PC-3 (cell line): ENCODE data around the gene ZNF438. TPM values are rescaled to one million over a fixed set of nuclear protein-coding genes. Genes with fewer than 3 reads are reported as not detected.

Experiments
- ATAC-seq: fragments of 200-7000 bp; cut with Tn5 transposase; 2 replicates; pipeline ENCODE4 v1.9.1; 2020; ENCODE audit warnings: mild to moderate bottlenecking, moderate library complexity
- BruUV-seq: library from RNA; stranded (reverse); fragments of 400-500 nt; replicated peaks from 2 replicates; lab custom pipeline; 2021; lab: Mats Ljungman, UMichigan
- CTCF ChIA-PET: fragments of 300-600 bp; sonication (Branson Sonifier 250); formaldehyde crosslinking; loops from one replicate; lab custom pipeline; 2022; ENCODE audit warnings: antibody characterized with exemption; lab: Charles Lee
- POLR2A ChIA-PET: fragments of 300-600 bp; sonication (Branson Sonifier 250); formaldehyde crosslinking; loops from one replicate; lab custom pipeline; 2022; ENCODE audit warnings: antibody characterized with exemption; ENCODE audit not compliant: unreplicated experiment; lab: Charles Lee
- DNase-seq: peaks from one replicate; pipeline ENCODE4 v3.0.0-alpha.2; 2015
- H2AFZ ChIP-seq: fragments of 300-600 bp; sonication (generic); 2 replicates; pipeline ENCODE4 v1.6.0; 2016; ENCODE audit warnings: antibody characterized with exemption, low read length
- H3F3A ChIP-seq: fragments of 300-600 bp; sonication (generic); one replicate; pipeline ENCODE4 v1.6.0; 2017; ENCODE audit warnings: antibody characterized with exemption, low read length, control low read depth, mild to moderate bottlenecking; ENCODE audit not compliant: unreplicated experiment
- H3K27ac ChIP-seq: fragments of 300-600 bp; sonication (generic); 2 replicates; pipeline ENCODE4 v1.5.1; 2016; ENCODE audit warnings: mild to moderate bottlenecking, low read length
- H3K27me3 ChIP-seq: fragments of 300-600 bp; sonication (generic); 2 replicates; pipeline ENCODE4 v1.6.1; 2016; ENCODE audit warnings: low read length, mixed read lengths
- H3K36me3 ChIP-seq: fragments of 300-600 bp; sonication (generic); 2 replicates; pipeline ENCODE4 v1.6.1; 2016; ENCODE audit warnings: low read depth, mixed run types, low read length, mixed read lengths
- H3K4me1 ChIP-seq: fragments of 300-600 bp; sonication (generic); 2 replicates; pipeline ENCODE4 v1.5.1; 2016; ENCODE audit warnings: low read length; ENCODE audit not compliant: insufficient read depth
- H3K4me2 ChIP-seq: fragments of 300-600 bp; sonication (generic); 2 replicates; pipeline ENCODE4 v1.6.0; 2016; ENCODE audit warnings: low read length
- H3K4me3 ChIP-seq: fragments of 300-600 bp; sonication (generic); 2 replicates; pipeline ENCODE4 v1.5.1; 2016; ENCODE audit warnings: mild to moderate bottlenecking, low read length, mixed read lengths
- H3K79me2 ChIP-seq: fragments of 300-600 bp; sonication (generic); 2 replicates; pipeline ENCODE4 v1.6.1; 2017; ENCODE audit warnings: low read length, mixed read lengths
- H3K9ac ChIP-seq: fragments of 300-600 bp; sonication (generic); 2 replicates; pipeline ENCODE4 v1.6.0; 2016; ENCODE audit warnings: mild to moderate bottlenecking, low read length
- H3K9me2 ChIP-seq: fragments of 300-600 bp; sonication (generic); replicated peaks from 2 replicates; pipeline ENCODE4 v1.6.1; 2016; ENCODE audit warnings: mixed run types, low read length, mixed read lengths
- H3K9me3 ChIP-seq: fragments of 300-600 bp; sonication (generic); 2 replicates; pipeline ENCODE4 v1.6.1; 2016; ENCODE audit warnings: low read length, mixed read lengths
- H4K20me1 ChIP-seq: fragments of 300-600 bp; sonication (generic); 2 replicates; pipeline ENCODE4 v1.6.1; 2016; ENCODE audit warnings: low read length, mixed read lengths
- EZH2 ChIP-seq: fragments of 300-600 bp; sonication (generic); IDR thresholded peaks from one replicate; pipeline ENCODE4 v1.6.1; 2017; ENCODE audit warnings: antibody characterized with exemption, mild to moderate bottlenecking, low read length; ENCODE audit not compliant: unreplicated experiment
- EZH2phosphoT487 ChIP-seq: fragments of 300-600 bp; sonication (generic); IDR thresholded peaks from 2 replicates; pipeline ENCODE4 v1.6.1; 2018; ENCODE audit warnings: mild to moderate bottlenecking, antibody characterized with exemption, low read length, borderline replicate concordance
- intact Hi-C: fragments of 100-400 bp; cut with micrococcal nuclease; formaldehyde crosslinking; loops from 2 replicates; pipeline ENCODE4 v1.9.0; 2023
- total RNA-seq: library from RNA; depleted of rRNA; stranded (reverse); fragments of >200 nt; gene quantifications from 2 replicates; pipeline ENCODE4 v1.2.3, GENCODE V29; 2014
- TF ChIP-seq, protein P1 (sequence below): fragments of 300-600 bp; sonication (generic); conservative IDR thresholded peaks from 2 replicates; pipeline ENCODE4 v1.5.1; 2017; ENCODE audit warnings: antibody characterized with exemption, low read depth, mild to moderate bottlenecking, low read length

Gene ZNF438
- total RNA-seq, 1 experiment from 2014 or later, result 0.98 TPM

DNA sequence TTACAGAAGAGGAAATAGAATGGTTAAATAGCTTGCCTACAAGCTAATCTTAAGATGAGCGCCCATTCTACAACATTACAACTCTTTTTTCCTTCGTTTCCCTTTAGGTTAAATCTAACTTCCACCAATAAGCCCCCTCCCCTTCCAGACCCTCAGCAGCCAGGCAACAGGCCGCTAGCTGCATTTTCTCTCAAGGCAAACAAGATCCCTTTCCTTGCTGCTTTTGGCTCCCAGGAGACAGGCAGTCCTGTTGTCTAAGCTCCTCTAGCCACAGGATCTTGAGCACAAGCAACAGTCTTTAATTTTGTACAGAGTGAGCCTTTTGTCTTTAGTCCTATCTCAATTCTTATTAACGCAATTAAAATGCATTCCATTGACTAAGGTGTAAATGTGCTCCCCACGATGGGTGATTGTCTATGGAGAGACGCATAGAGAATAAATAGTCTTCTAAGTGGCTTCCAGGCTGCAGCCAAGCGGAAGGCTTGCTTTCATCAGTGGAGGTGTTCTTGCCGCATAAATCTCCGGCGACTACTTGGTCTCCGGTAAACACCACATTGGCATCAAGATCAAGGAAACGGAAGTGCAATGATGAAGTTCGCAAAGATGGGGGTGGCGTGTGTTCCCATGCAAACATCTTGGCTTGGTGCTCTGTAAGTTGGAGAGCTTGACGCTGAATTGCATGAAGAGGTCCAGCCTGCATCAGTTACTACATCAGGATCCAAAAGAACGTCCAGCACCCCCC lies 220.2 kb downstream of the ZNF438 start:
- peaks cover 13% of the 10 kb centered on the region for H3K4me1 ChIP-seq
- DNase-seq, result no peak
- H3K79me2 ChIP-seq, result no peaks in the 10 kb centered on the region
- no peak overlapping the region for H3K4me2 ChIP-seq
- H3K9me2 ChIP-seq, result no peaks in the 10 kb centered on the region
- no peaks in the 10 kb centered on the region for H3K27me3 ChIP-seq
- no peak overlapping the region for H3K4me3 ChIP-seq
- intact Hi-C loops, result no loop called here
- H3K9me3 ChIP-seq, result no peaks in the 10 kb centered on the region
- TF ChIP-seq EZH2, result no peak
- no peak for TF ChIP-seq EZH2phosphoT487
- TF ChIP-seq, protein P1, sequence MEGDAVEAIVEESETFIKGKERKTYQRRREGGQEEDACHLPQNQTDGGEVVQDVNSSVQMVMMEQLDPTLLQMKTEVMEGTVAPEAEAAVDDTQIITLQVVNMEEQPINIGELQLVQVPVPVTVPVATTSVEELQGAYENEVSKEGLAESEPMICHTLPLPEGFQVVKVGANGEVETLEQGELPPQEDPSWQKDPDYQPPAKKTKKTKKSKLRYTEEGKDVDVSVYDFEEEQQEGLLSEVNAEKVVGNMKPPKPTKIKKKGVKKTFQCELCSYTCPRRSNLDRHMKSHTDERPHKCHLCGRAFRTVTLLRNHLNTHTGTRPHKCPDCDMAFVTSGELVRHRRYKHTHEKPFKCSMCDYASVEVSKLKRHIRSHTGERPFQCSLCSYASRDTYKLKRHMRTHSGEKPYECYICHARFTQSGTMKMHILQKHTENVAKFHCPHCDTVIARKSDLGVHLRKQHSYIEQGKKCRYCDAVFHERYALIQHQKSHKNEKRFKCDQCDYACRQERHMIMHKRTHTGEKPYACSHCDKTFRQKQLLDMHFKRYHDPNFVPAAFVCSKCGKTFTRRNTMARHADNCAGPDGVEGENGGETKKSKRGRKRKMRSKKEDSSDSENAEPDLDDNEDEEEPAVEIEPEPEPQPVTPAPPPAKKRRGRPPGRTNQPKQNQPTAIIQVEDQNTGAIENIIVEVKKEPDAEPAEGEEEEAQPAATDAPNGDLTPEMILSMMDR, result no peak
- H3K36me3 ChIP-seq, result no peaks in the 10 kb centered on the region
- no TSS peak for BruUV-seq
- ChIA-PET CTCF (no interaction called here), POLR2A (no interaction called here)
- no peaks in the 10 kb centered on the region for H3F3A ChIP-seq
- H2AFZ ChIP-seq, result no peak overlapping the region
- no peak overlapping the region for H3K27ac ChIP-seq
- no peaks in the 10 kb centered on the region for H4K20me1 ChIP-seq
- no peak for ATAC-seq
- H3K9ac ChIP-seq, result no peak overlapping the region

DNA sequence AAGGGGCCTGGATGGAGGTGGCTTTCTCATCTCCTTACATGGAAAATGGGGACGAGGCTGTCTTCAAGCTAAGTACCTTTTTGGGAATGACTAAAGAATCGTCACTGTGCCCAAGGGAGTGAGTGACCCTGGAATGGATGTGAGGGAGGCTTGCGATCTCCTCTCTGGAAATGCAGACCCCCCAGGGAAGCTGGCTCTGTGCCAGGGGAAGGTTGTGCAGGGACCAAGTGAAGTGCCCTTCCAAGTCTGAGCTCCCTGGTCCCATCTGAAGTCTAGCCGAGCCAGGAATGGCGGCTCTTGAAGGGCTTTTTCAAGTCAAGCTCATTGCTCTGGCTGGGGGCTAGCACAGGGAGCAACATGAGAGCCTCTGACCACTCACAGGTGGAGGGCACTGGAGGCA lies 221.2 kb downstream of the ZNF438 start:
- BruUV-seq, result no TSS peak
- no peak overlapping the region for H3K27ac ChIP-seq
- POLR2A ChIA-PET, result no interaction called here
- H3K9me2 ChIP-seq, result no peaks in the 10 kb centered on the region
- H3K27me3 ChIP-seq, result no peaks in the 10 kb centered on the region
- no peak overlapping the region for H3K9ac ChIP-seq
- H3K4me2 ChIP-seq, result no peak overlapping the region
- no peaks in the 10 kb centered on the region for H3F3A ChIP-seq
- peaks cover 13% of the 10 kb centered on the region for H3K4me1 ChIP-seq
- DNase-seq (no peak), ATAC-seq (no peak)
- no peaks in the 10 kb centered on the region for H3K36me3 ChIP-seq
- no peaks in the 10 kb centered on the region for H4K20me1 ChIP-seq
- TF ChIP-seq, protein P1, result no peak
- TF ChIP-seq EZH2phosphoT487, result no peak
- no peak for TF ChIP-seq EZH2
- no peaks in the 10 kb centered on the region for H3K79me2 ChIP-seq
- H2AFZ ChIP-seq, result no peak overlapping the region
- H3K4me3 ChIP-seq, result no peak overlapping the region
- intact Hi-C loops, result no loop called here
- CTCF ChIA-PET, result no interaction called here
- H3K9me3 ChIP-seq, result no peaks in the 10 kb centered on the region

DNA sequence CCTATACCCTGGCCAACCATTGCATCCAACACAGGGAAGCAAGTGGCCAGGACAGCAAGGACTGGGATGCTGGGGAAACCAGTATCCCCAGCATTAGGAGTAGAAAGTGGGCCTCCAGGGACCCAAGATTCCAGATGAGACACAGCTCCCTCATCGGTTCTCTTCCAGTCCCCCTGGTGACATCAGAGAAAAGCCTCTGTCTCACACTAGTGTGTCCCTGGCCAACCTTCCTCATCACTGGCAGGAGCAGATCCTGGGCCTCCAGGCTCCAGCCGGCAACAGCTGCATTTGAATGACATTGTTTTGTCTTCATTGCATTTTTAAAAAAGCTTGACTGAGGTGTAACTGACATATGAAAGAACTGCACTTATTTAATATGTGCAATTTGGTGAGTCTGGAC lies 224.8 kb downstream of the ZNF438 start:
- no peak for ATAC-seq
- H3K9ac ChIP-seq, result no peak overlapping the region
- H2AFZ ChIP-seq, result no peak overlapping the region
- H3K4me2 ChIP-seq, result no peak overlapping the region
- H3K9me3 ChIP-seq, result no peaks in the 10 kb centered on the region
- no peaks in the 10 kb centered on the region for H4K20me1 ChIP-seq
- no peaks in the 10 kb centered on the region for H3K79me2 ChIP-seq
- no peak overlapping the region for H3K4me3 ChIP-seq
- H3F3A ChIP-seq, result no peaks in the 10 kb centered on the region
- H3K27me3 ChIP-seq, result no peaks in the 10 kb centered on the region
- POLR2A ChIA-PET, result no interaction called here
- no peaks in the 10 kb centered on the region for H3K4me1 ChIP-seq
- no peak for DNase-seq
- no peaks in the 10 kb centered on the region for H3K9me2 ChIP-seq
- H3K36me3 ChIP-seq, result no peaks in the 10 kb centered on the region
- no peak overlapping the region for H3K27ac ChIP-seq
- CTCF ChIA-PET, result no interaction called here
- no TSS peak for BruUV-seq
- TF ChIP-seq EZH2 (no peak), EZH2phosphoT487 (no peak)
- TF ChIP-seq, protein P1, result no peak
- intact Hi-C loops, result no loop called here
